ENCODE data around the gene RGPD3. TPM values are rescaled to one million over a fixed set of nuclear protein-coding genes. Genes with fewer than 3 reads are reported as not detected.
"Not testable (repeated sequence)": the region's sequence is repeated elsewhere in the genome, so short reads cannot be mapped to it uniquely, and the experiment has no call there.

RGPD3 gene
- total RNA-seq, 1 donor: 0.36 TPM

GRCh38 chr2:106369182-106369581, 99.0 kb downstream of the RGPD3 start:
- H2AFZ ChIP-seq (ENCODE audit: low read length); DNase-seq (ENCODE audit: insufficient read length, low spot score, missing footprints); H3K4me2 ChIP-seq (ENCODE audit: insufficient read depth, low read length); H3K27me3 ChIP-seq (ENCODE audit: insufficient read depth, low read length); H3K4me3 ChIP-seq (ENCODE audit: insufficient read depth, low read length); H3K4me1 ChIP-seq (ENCODE audit: insufficient read depth, low read length); H3K9me3 ChIP-seq (ENCODE audit: low read depth, low read length); H4K20me1 ChIP-seq (ENCODE audit: insufficient read depth, low read length); H3K36me3 ChIP-seq (ENCODE audit: insufficient read depth, low read length); H3K27ac ChIP-seq (ENCODE audit: low read depth, low read length); H3K79me2 ChIP-seq (ENCODE audit: insufficient read depth, low read length): not testable (repeated sequence)

GRCh38 chr2:106366204-106366885, 101.9 kb downstream of the RGPD3 start:
- TF ChIP-seq, protein P1, sequence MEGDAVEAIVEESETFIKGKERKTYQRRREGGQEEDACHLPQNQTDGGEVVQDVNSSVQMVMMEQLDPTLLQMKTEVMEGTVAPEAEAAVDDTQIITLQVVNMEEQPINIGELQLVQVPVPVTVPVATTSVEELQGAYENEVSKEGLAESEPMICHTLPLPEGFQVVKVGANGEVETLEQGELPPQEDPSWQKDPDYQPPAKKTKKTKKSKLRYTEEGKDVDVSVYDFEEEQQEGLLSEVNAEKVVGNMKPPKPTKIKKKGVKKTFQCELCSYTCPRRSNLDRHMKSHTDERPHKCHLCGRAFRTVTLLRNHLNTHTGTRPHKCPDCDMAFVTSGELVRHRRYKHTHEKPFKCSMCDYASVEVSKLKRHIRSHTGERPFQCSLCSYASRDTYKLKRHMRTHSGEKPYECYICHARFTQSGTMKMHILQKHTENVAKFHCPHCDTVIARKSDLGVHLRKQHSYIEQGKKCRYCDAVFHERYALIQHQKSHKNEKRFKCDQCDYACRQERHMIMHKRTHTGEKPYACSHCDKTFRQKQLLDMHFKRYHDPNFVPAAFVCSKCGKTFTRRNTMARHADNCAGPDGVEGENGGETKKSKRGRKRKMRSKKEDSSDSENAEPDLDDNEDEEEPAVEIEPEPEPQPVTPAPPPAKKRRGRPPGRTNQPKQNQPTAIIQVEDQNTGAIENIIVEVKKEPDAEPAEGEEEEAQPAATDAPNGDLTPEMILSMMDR (IDR thresholded peaks at IDR 0.05; ENCODE audit: extremely low read depth, low read depth, low read length): no peak
- Histone ChIP-seq H3K4me2 (ENCODE audit: insufficient read depth, low read length) (no peak overlapping the region), H3K27ac (ENCODE audit: low read depth, low read length) (no peak overlapping the region), H3K9me3 (ENCODE audit: low read depth, low read length) (no peaks in the 10 kb centered on the region), H4K20me1 (ENCODE audit: insufficient read depth, low read length) (no peaks in the 10 kb centered on the region), H3K4me1 (ENCODE audit: insufficient read depth, low read length) (no peaks in the 10 kb centered on the region), H3K79me2 (ENCODE audit: insufficient read depth, low read length) (no peaks in the 10 kb centered on the region), H3K4me3 (ENCODE audit: insufficient read depth, low read length) (no peak overlapping the region), H3K36me3 (ENCODE audit: insufficient read depth, low read length) (no peaks in the 10 kb centered on the region), H3K27me3 (ENCODE audit: insufficient read depth, low read length) (no peaks in the 10 kb centered on the region), H2AFZ (ENCODE audit: low read length) (no peak overlapping the region)
- no peak for DNase-seq (ENCODE audit: insufficient read length, low spot score, missing footprints)

- Histone ChIP-seq H3K79me2 (ENCODE audit: insufficient read depth, low read length) (no peaks in the 10 kb centered on the region), H3K9me3 (ENCODE audit: low read depth, low read length) (no peaks in the 10 kb centered on the region)
Measured at GRCh38 chr2:106363791-106364190, 104.4 kb downstream of the RGPD3 start.

DNA sequence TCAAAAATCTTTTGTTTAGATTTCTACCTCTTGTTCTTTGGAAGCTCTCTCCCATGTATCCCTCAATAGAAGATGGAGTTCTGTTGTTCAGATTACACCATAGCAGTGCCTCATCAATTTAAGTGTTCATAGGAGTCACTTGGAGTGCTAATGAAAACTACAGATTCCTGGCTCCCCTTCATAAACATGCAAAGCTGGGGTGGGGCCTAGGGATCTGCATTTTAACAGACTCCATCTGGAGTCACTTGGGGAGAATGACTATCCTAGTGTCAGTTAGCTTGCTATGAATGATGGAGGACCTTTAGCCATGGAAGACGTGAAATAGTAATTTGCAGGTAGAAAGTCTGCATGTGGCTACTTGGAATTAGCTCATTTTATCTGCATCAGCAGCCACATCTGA, 105.4 kb downstream of the RGPD3 start:
- no peaks in the 10 kb centered on the region for H3K9me3 ChIP-seq (ENCODE audit: low read depth, low read length)
- H3K4me1 ChIP-seq (ENCODE audit: insufficient read depth, low read length): no peaks in the 10 kb centered on the region
- no peak overlapping the region for H3K4me2 ChIP-seq (ENCODE audit: insufficient read depth, low read length)
- H2AFZ ChIP-seq (ENCODE audit: low read length): no peak overlapping the region
- H3K36me3 ChIP-seq (ENCODE audit: insufficient read depth, low read length): no peaks in the 10 kb centered on the region
- H3K4me3 ChIP-seq (ENCODE audit: insufficient read depth, low read length): no peak overlapping the region
- H3K27me3 ChIP-seq (ENCODE audit: insufficient read depth, low read length): no peaks in the 10 kb centered on the region
- no peak for DNase-seq (ENCODE audit: insufficient read length, low spot score, missing footprints)
- no peaks in the 10 kb centered on the region for H4K20me1 ChIP-seq (ENCODE audit: insufficient read depth, low read length)
- TF ChIP-seq, protein P1 (IDR thresholded peaks at IDR 0.05; ENCODE audit: extremely low read depth, low read depth, low read length): no peak
- H3K79me2 ChIP-seq (ENCODE audit: insufficient read depth, low read length): no peaks in the 10 kb centered on the region
- no peak overlapping the region for H3K27ac ChIP-seq (ENCODE audit: low read depth, low read length)

More at GRCh38 chr2:106363791-106364190, 104.4 kb downstream of the RGPD3 start:
- Histone ChIP-seq H3K4me3 (ENCODE audit: insufficient read depth, low read length) (no peak overlapping the region), H3K4me2 (ENCODE audit: insufficient read depth, low read length) (no peak overlapping the region), H4K20me1 (ENCODE audit: insufficient read depth, low read length) (no peaks in the 10 kb centered on the region), H2AFZ (ENCODE audit: low read length) (no peak overlapping the region), H3K27ac (ENCODE audit: low read depth, low read length) (no peak overlapping the region), H3K27me3 (ENCODE audit: insufficient read depth, low read length) (no peaks in the 10 kb centered on the region), H3K36me3 (ENCODE audit: insufficient read depth, low read length) (no peaks in the 10 kb centered on the region), H3K4me1 (ENCODE audit: insufficient read depth, low read length) (no peaks in the 10 kb centered on the region)
- TF ChIP-seq, protein P1 (IDR thresholded peaks at IDR 0.05; ENCODE audit: extremely low read depth, low read depth, low read length): no peak
- DNase-seq (ENCODE audit: insufficient read length, low spot score, missing footprints): no peak

Measured in osteoblast (primary cell).